BE2C (cell line): ENCODE results near the gene FHOD3.

Experiments
- DNase-seq: peaks from one replicate; pipeline ENCODE4 v3.0.0-alpha.2; 2020
- H3K27me3 ChIP-seq: fragments of 250-450 bp; sonication (Bioruptor Pico); 2 replicates; pipeline ENCODE4 v1.5.1; 2020; ENCODE audit warnings: mild to moderate bottlenecking
- H3K36me3 ChIP-seq: fragments of 250-450 bp; sonication (Bioruptor Pico); 2 replicates; pipeline ENCODE4 v1.5.1; 2020; ENCODE audit warnings: mild to moderate bottlenecking
- H3K4me1 ChIP-seq: fragments of 250-450 bp; sonication (Bioruptor Pico); 2 replicates; pipeline ENCODE4 v1.5.1; 2020
- H3K4me3 ChIP-seq: 2 replicates; pipeline ENCODE4 v1.5.1; 2011; ENCODE audit warnings: low read depth, low read length
- H3K9me3 ChIP-seq: fragments of 250-450 bp; sonication (Bioruptor Pico); 2 replicates; pipeline ENCODE4 v1.5.1; 2020
- CTCF ChIP-seq: IDR thresholded peaks from 2 replicates; pipeline ENCODE4 v1.5.1; 2012; ENCODE audit warnings: mild to moderate bottlenecking, low read depth, low read length

FHOD3 gene

GRCh38 chr18:36732264-36732663 is 434.8 kb downstream of the FHOD3 start:
- Histone ChIP-seq H3K4me3 (no peak overlapping the region), H3K36me3 (no peaks in the 10 kb centered on the region), H3K27me3 (no peaks in the 10 kb centered on the region), H3K9me3 (no peaks in the 10 kb centered on the region), H3K4me1 (no peaks in the 10 kb centered on the region)
- DNase-seq, result no peak
- no peak for TF ChIP-seq CTCF

GRCh38 chr18:36733150-36733549 is 435.6 kb downstream of the FHOD3 start:
- Histone ChIP-seq H3K9me3 (no peaks in the 10 kb centered on the region), H3K27me3 (no peaks in the 10 kb centered on the region), H3K4me3 (no peak overlapping the region), H3K36me3 (no peaks in the 10 kb centered on the region), H3K4me1 (no peaks in the 10 kb centered on the region)
- DNase-seq, result no peak
- no peak for TF ChIP-seq CTCF

- Histone ChIP-seq H3K27me3 (no peaks in the 10 kb centered on the region), H3K4me3 (no peak overlapping the region), H3K36me3 (no peaks in the 10 kb centered on the region), H3K4me1 (no peaks in the 10 kb centered on the region), H3K9me3 (no peaks in the 10 kb centered on the region)
- no peak for DNase-seq
- no peak for TF ChIP-seq CTCF
These were observed 437.1 kb downstream of the FHOD3 start for GRCh38 chr18:36734596-36734995.

GRCh38 chr18:36735130-36735529 is 437.6 kb downstream of the FHOD3 start:
- Histone ChIP-seq H3K9me3 (no peaks in the 10 kb centered on the region), H3K4me3 (no peak overlapping the region), H3K27me3 (no peaks in the 10 kb centered on the region), H3K36me3 (no peaks in the 10 kb centered on the region), H3K4me1 (no peaks in the 10 kb centered on the region)
- TF ChIP-seq CTCF, result no peak
- no peak for DNase-seq

GRCh38 chr18:36736094-36736493 is 438.6 kb downstream of the FHOD3 start:
- H3K36me3 ChIP-seq, result no peaks in the 10 kb centered on the region
- no peaks in the 10 kb centered on the region for H3K4me1 ChIP-seq
- no peaks in the 10 kb centered on the region for H3K27me3 ChIP-seq
- TF ChIP-seq CTCF, result no peak
- no peak for DNase-seq
- H3K4me3 ChIP-seq, result no peak overlapping the region
- H3K9me3 ChIP-seq, result no peaks in the 10 kb centered on the region

- TF ChIP-seq CTCF, result no peak
- Histone ChIP-seq H3K27me3 (no peaks in the 10 kb centered on the region), H3K36me3 (no peaks in the 10 kb centered on the region), H3K4me3 (no peak overlapping the region), H3K4me1 (no peaks in the 10 kb centered on the region), H3K9me3 (no peaks in the 10 kb centered on the region)
- DNase-seq, result no peak
These were observed 439.8 kb downstream of the FHOD3 start for GRCh38 chr18:36737316-36737715.
